Measurements from ENCODE around the gene SLC40A1.

SLC40A1 gene

GRCh38 chr2:189561371-189562038 lies 19.1 kb downstream of the SLC40A1 start:
- DNase-seq: no peak

GRCh38 chr2:189560273-189560586 lies 20.4 kb downstream of the SLC40A1 start:
- no peak for DNase-seq

GRCh38 chr2:189559579-189560272 lies 20.9 kb downstream of the SLC40A1 start:
- no peak for DNase-seq

- no peak for DNase-seq
Observed at GRCh38 chr2:189558516-189559272, 21.9 kb downstream of the SLC40A1 start.

- DNase-seq: no peak
Observed at GRCh38 chr2:189557373-189557772, 23.2 kb downstream of the SLC40A1 start.

GRCh38 chr2:189556526-189556925 lies 24.1 kb downstream of the SLC40A1 start:
- no peak for DNase-seq

GRCh38 chr2:189555232-189555631 lies 25.4 kb downstream of the SLC40A1 start:
- DNase-seq: no peak

- DNase-seq: no peak
Observed at GRCh38 chr2:189553504-189554088, 27.0 kb downstream of the SLC40A1 start.

GRCh38 chr2:189552991-189553404 lies 27.6 kb downstream of the SLC40A1 start:
- no peak for DNase-seq

GRCh38 chr2:189552334-189552990 lies 28.1 kb downstream of the SLC40A1 start:
- no peak for DNase-seq

GRCh38 chr2:189551808-189552207 lies 28.8 kb downstream of the SLC40A1 start:
- no peak for DNase-seq

- DNase-seq: no peak
Observed at GRCh38 chr2:189549449-189549832, 31.1 kb downstream of the SLC40A1 start.

GRCh38 chr2:189548666-189549448 lies 31.7 kb downstream of the SLC40A1 start:
- DNase-seq: no peak

GRCh38 chr2:189545418-189545817 lies 35.2 kb downstream of the SLC40A1 start:
- DNase-seq: no peak

- DNase-seq: no peak
Observed at GRCh38 chr2:189544318-189545042, 36.1 kb downstream of the SLC40A1 start.

- no peak for DNase-seq
Observed at GRCh38 chr2:189543367-189543766, 37.2 kb downstream of the SLC40A1 start.

GRCh38 chr2:189542145-189542882 lies 38.3 kb downstream of the SLC40A1 start:
- no peak for DNase-seq

- no peak for DNase-seq
Observed at GRCh38 chr2:189541591-189541990, 39.0 kb downstream of the SLC40A1 start.

GRCh38 chr2:189540551-189540950 lies 40.0 kb downstream of the SLC40A1 start:
- DNase-seq: no peak

GRCh38 chr2:189538402-189538801 lies 42.2 kb downstream of the SLC40A1 start:
- DNase-seq: no peak

- no peak for DNase-seq
Observed at GRCh38 chr2:189536830-189537229, 43.8 kb downstream of the SLC40A1 start.
